ENCODE data around the gene PTPN11. TPM values are rescaled to one million over a fixed set of nuclear protein-coding genes. Genes with fewer than 3 reads are reported as not detected.
"Not testable (repeated sequence)": the region's sequence is repeated elsewhere in the genome, so short reads cannot be mapped to it uniquely, and the experiment has no call there.

The PTPN11 gene
- total RNA-seq, 1 experiment from 2014 or later = 53.4 TPM

DNA sequence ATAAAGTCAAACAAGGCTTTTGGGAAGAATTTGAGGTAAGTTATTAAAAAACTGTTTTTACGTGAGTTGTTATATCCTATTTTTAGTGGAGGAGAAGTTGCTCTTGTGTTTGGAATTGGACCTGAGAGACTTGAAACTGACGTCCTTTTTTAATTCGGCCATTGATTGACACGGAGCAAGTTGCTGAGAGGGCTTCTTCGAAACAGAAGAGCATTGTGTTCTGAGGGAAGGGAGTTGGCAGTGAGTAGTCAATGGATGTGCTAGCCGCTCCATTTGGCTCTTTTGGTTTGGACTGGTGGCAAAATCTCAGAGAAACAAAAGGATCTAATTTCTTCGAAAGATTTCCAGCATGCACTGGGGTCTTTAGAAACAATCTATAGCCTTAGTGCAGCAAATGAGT lies 37.3 kb downstream of the PTPN11 start:
- no peak overlapping the region for H3K4me3 ChIP-seq (ENCODE audit: insufficient read depth, low read depth, low read length)
- peaks cover 11% of the 10 kb centered on the region for H3K36me3 ChIP-seq (replicated peaks; ENCODE audit: control insufficient read depth, insufficient read depth, low read length)
- H3K27me3 ChIP-seq (ENCODE audit: control insufficient read depth, insufficient read depth, low read length) = no peaks in the 10 kb centered on the region
- DNase-seq = no peak

DNA sequence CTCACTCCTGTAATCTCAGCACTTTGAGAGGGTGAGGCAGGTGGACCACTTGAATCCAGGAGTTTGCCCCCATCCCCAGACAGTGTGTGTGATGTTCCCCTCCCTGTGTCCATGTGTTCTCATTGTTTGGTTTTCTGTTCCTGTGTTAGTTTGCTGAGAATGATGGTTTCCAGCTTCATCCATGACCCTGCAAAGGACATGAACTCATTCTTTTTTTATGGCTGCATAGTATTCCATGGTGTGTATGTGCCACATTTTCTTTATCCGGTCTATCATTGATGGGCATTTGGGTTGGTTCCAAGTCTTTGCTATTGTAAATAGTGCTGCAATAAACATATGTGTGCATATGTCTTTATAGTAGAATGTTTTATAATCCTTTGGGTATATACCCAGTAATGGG lies 38.4 kb downstream of the PTPN11 start:
- not testable (repeated sequence) for H3K27me3 ChIP-seq (ENCODE audit: control insufficient read depth, insufficient read depth, low read length); DNase-seq

GRCh38 chr12:112458330-112458729 lies 39.6 kb downstream of the PTPN11 start:
- peaks cover 9% of the 10 kb centered on the region for H3K36me3 ChIP-seq (replicated peaks; ENCODE audit: control insufficient read depth, insufficient read depth, low read length)

More for the DNA sequence above, 38.4 kb downstream of the PTPN11 start:
- H3K4me3 ChIP-seq (ENCODE audit: insufficient read depth, low read depth, low read length) = not testable (repeated sequence)
- peaks cover 11% of the 10 kb centered on the region for H3K36me3 ChIP-seq (replicated peaks; ENCODE audit: control insufficient read depth, insufficient read depth, low read length)

DNA sequence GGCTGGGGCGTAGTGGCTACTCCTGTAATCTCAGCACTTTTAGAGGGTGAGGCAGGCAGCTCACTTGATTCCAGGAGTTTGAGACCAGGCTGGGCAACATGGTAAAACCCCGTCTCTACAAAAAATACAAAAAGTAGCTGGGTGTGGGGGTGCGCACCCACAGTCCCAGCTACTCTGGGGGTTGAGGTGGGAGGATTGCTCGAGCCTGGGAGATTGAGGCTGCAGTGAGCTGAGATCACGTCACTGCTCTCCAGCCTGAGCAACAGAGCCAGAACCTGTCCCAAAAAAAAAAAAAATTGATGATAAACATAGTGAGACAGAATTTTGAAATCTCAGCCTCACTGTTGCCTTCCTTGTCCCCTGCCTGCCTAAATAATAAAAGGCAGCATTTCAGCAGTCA lies 40.0 kb downstream of the PTPN11 start:
- H3K4me3 ChIP-seq (ENCODE audit: insufficient read depth, low read depth, low read length) = no peak overlapping the region
- H3K27me3 ChIP-seq (ENCODE audit: control insufficient read depth, insufficient read depth, low read length) = no peaks in the 10 kb centered on the region
- H3K36me3 ChIP-seq (replicated peaks; ENCODE audit: control insufficient read depth, insufficient read depth, low read length) = peaks cover 9% of the 10 kb centered on the region
- DNase-seq = no peak

More at GRCh38 chr12:112458330-112458729, 39.6 kb downstream of the PTPN11 start:
- DNase-seq = no peak
- Histone ChIP-seq H3K27me3 (ENCODE audit: control insufficient read depth, insufficient read depth, low read length) (no peaks in the 10 kb centered on the region), H3K4me3 (ENCODE audit: insufficient read depth, low read depth, low read length) (no peak overlapping the region)

GRCh38 chr12:112463478-112463877 lies 44.7 kb downstream of the PTPN11 start:
- Histone ChIP-seq H3K4me3 (ENCODE audit: insufficient read depth, low read depth, low read length) (no peak overlapping the region), H3K36me3 (replicated peaks; ENCODE audit: control insufficient read depth, insufficient read depth, low read length) (no peaks in the 10 kb centered on the region), H3K27me3 (ENCODE audit: control insufficient read depth, insufficient read depth, low read length) (no peaks in the 10 kb centered on the region)
- no peak for DNase-seq

- Histone ChIP-seq H3K27me3 (ENCODE audit: control insufficient read depth, insufficient read depth, low read length) (no peaks in the 10 kb centered on the region), H3K36me3 (replicated peaks; ENCODE audit: control insufficient read depth, insufficient read depth, low read length) (no peaks in the 10 kb centered on the region), H3K4me3 (ENCODE audit: insufficient read depth, low read depth, low read length) (no peak overlapping the region)
- no peak for DNase-seq
Observed at GRCh38 chr12:112464605-112465004, 45.9 kb downstream of the PTPN11 start.

DNA sequence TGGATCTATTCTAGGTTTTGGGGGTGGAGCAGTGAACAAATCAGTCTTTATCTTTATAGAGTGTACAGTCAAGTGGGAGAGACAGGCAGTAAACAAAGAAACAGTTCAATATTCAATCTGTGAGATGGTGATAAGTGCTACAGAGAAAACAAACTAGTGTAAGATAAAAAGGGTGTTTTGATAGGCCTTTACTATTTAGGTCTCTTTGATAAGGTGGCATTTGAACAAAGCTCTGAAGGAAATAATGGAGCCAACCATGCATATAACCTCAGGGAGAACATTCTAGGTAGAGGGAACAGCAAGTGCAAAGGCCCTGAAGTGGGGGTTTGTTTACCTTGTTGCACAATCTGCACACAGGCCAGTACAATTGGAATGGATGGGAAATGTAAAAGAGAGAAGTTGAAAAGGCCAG lies 47.3 kb downstream of the PTPN11 start:
- H3K27me3 ChIP-seq (ENCODE audit: control insufficient read depth, insufficient read depth, low read length) = no peaks in the 10 kb centered on the region
- no peak overlapping the region for H3K4me3 ChIP-seq (ENCODE audit: insufficient read depth, low read depth, low read length)
- no peak for DNase-seq
- no peaks in the 10 kb centered on the region; the same call in 1 of the 2 replicates for H3K36me3 ChIP-seq (replicated peaks; ENCODE audit: control insufficient read depth, insufficient read depth, low read length)

GRCh38 chr12:112466835-112467234 lies 48.1 kb downstream of the PTPN11 start:
- Histone ChIP-seq H3K4me3 (ENCODE audit: insufficient read depth, low read depth, low read length) (no peak overlapping the region), H3K36me3 (replicated peaks; ENCODE audit: control insufficient read depth, insufficient read depth, low read length) (no peaks in the 10 kb centered on the region; the same call in 1 of the 2 replicates), H3K27me3 (ENCODE audit: control insufficient read depth, insufficient read depth, low read length) (no peaks in the 10 kb centered on the region)
- no peak for DNase-seq

DNA sequence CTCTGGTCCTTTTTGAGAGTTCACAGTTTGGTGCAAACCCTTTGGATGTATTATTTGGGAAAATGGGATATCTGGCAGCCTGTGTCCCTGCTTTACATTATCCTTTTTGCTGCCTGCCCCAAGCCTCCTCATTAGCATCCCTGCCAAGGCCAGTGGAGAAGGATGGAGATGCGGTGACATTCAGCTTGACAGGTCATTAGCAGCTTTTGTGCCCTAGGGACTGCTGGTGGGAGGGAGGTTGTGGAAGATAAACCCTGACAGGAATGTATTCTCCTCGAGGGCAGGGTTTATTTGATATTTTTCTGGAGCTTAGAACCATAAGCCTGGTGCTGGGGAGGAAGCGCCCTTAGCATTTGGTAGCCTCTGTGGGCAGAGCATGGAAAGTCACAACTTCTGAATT lies 49.3 kb downstream of the PTPN11 start:
- DNase-seq = no peak
- no peak overlapping the region for H3K4me3 ChIP-seq (ENCODE audit: insufficient read depth, low read depth, low read length)
- H3K36me3 ChIP-seq (replicated peaks; ENCODE audit: control insufficient read depth, insufficient read depth, low read length) = no peaks in the 10 kb centered on the region; the same call in 1 of the 2 replicates
- H3K27me3 ChIP-seq (ENCODE audit: control insufficient read depth, insufficient read depth, low read length) = no peaks in the 10 kb centered on the region

GRCh38 chr12:112473056-112473455 lies 54.3 kb downstream of the PTPN11 start:
- Histone ChIP-seq H3K36me3 (replicated peaks; ENCODE audit: control insufficient read depth, insufficient read depth, low read length) (peaks cover 9% of the 10 kb centered on the region), H3K4me3 (ENCODE audit: insufficient read depth, low read depth, low read length) (no peak overlapping the region)
- DNase-seq = no peak

GRCh38 chr12:112479413-112479812 lies 60.7 kb downstream of the PTPN11 start:
- no peak for DNase-seq
- H3K4me3 ChIP-seq (ENCODE audit: insufficient read depth, low read depth, low read length) = no peak overlapping the region
- no peaks in the 10 kb centered on the region for H3K27me3 ChIP-seq (ENCODE audit: control insufficient read depth, insufficient read depth, low read length)
- peaks cover 11% of the 10 kb centered on the region for H3K36me3 ChIP-seq (replicated peaks; ENCODE audit: control insufficient read depth, insufficient read depth, low read length)

More at GRCh38 chr12:112473056-112473455, 54.3 kb downstream of the PTPN11 start:
- H3K27me3 ChIP-seq (ENCODE audit: control insufficient read depth, insufficient read depth, low read length) = no peaks in the 10 kb centered on the region

DNA sequence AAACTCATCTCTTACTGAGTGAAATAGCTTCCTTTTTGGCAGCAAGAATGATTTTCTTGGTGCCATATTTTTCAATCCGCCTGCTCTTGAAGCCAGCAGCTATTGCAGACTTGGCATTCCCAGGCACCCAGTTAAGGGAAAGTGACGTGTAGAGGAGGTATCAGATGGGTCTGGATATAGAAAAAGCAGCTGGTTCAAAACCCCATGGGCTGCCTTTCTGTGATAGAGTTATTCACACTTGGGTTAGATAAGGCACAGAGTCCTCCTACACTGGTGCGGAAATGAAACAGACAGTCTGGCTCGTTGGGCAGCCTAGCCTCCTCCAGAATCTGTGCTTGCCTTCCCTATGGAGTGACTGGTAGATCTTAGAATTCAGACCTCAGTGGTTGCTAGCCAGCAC lies 62.2 kb downstream of the PTPN11 start:
- DNase-seq = no peak
- peaks cover 9% of the 10 kb centered on the region for H3K36me3 ChIP-seq (replicated peaks; ENCODE audit: control insufficient read depth, insufficient read depth, low read length)

DNA sequence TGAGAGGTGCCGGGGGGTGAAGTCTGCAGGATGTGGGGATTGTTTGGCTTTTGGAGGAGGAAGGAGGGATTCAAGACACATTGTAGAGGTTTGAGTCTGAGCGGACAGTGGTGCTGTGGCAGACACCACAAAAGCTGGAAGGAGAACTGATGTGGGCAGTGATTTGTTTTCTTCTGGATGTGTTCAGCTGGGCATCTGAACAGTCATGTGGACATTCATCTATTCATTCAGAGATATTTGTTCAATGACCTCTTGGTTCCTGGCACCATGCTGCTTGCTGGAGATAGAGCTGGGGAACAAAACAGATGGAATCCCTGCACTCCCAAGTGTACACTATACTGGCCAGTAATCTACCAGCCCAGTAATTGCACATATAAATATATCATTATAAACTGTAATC lies 64.0 kb downstream of the PTPN11 start:
- peaks cover 10% of the 10 kb centered on the region for H3K36me3 ChIP-seq (replicated peaks; ENCODE audit: control insufficient read depth, insufficient read depth, low read length)
- no peaks in the 10 kb centered on the region for H3K27me3 ChIP-seq (ENCODE audit: control insufficient read depth, insufficient read depth, low read length)
- no peak overlapping the region for H3K4me3 ChIP-seq (ENCODE audit: insufficient read depth, low read depth, low read length)
- no peak for DNase-seq

More for the DNA sequence above, 62.2 kb downstream of the PTPN11 start:
- H3K27me3 ChIP-seq (ENCODE audit: control insufficient read depth, insufficient read depth, low read length) = no peaks in the 10 kb centered on the region
- no peak overlapping the region for H3K4me3 ChIP-seq (ENCODE audit: insufficient read depth, low read depth, low read length)

DNA sequence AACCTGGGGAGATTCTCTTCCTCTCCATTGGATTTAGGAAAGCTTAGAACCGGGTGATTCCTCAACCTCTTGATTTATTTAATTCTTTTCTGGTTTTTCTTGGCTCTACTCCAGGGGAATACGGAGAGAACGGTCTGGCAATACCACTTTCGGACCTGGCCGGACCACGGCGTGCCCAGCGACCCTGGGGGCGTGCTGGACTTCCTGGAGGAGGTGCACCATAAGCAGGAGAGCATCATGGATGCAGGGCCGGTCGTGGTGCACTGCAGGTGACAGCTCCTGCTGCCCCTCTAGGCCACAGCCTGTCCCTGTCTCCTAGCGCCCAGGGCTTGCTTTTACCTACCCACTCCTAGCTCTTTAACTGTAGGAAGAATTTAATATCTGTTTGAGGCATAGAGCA lies 67.6 kb downstream of the PTPN11 start:
- Histone ChIP-seq H3K4me3 (ENCODE audit: insufficient read depth, low read depth, low read length) (no peak overlapping the region), H3K27me3 (ENCODE audit: control insufficient read depth, insufficient read depth, low read length) (no peaks in the 10 kb centered on the region), H3K36me3 (replicated peaks; ENCODE audit: control insufficient read depth, insufficient read depth, low read length) (peaks cover 15% of the 10 kb centered on the region)
- DNase-seq = no peak

- DNase-seq = no peak
- H3K27me3 ChIP-seq (ENCODE audit: control insufficient read depth, insufficient read depth, low read length) = no peaks in the 10 kb centered on the region
- H3K4me3 ChIP-seq (ENCODE audit: insufficient read depth, low read depth, low read length) = no peak overlapping the region
- peaks cover 14% of the 10 kb centered on the region for H3K36me3 ChIP-seq (replicated peaks; ENCODE audit: control insufficient read depth, insufficient read depth, low read length)
Observed at GRCh38 chr12:112488257-112488876, 69.6 kb downstream of the PTPN11 start.

DNA sequence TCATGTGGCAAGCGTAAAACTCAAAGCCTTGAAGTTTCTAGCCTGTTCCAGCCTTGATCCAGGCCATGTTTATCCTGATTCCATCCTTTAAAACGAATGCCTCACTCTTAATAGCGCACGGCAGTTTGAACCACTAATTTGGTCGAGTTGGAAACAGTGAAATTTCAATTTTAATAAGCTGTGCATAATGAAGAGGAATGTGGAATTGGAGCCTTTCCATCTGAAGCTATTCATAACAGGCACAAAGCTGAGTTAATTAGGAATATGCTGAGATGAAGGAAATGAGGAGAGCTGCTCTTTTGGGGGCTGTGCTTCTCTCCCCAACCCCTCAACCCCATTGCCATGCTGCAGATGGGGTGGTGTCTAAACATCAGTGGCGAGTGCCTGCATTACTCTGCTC lies 70.7 kb downstream of the PTPN11 start:
- Histone ChIP-seq H3K4me3 (ENCODE audit: insufficient read depth, low read depth, low read length) (no peak overlapping the region), H3K36me3 (replicated peaks; ENCODE audit: control insufficient read depth, insufficient read depth, low read length) (peaks cover 14% of the 10 kb centered on the region), H3K27me3 (ENCODE audit: control insufficient read depth, insufficient read depth, low read length) (no peaks in the 10 kb centered on the region)
- DNase-seq = no peak
